OCI-LY7 (cell line): Measurements from ENCODE around the gene KCNJ15.

ENCODE experiments used
- EZH2phosphoT487 ChIP-seq: fragments of 200-600 bp; sonication (generic); IDR thresholded peaks from 2 replicates; pipeline ENCODE4 v1.6.1; 2018; ENCODE audit warnings: low read depth, borderline replicate concordance, mild to moderate bottlenecking, mixed run types, antibody characterized with exemption, low read length, moderate library complexity, mixed read lengths
- TF ChIP-seq, protein P1 (sequence below): fragments of 200-600 bp; sonication (generic); conservative IDR thresholded peaks from 2 replicates; pipeline ENCODE4 v1.5.1; 2014; ENCODE audit warnings: mild to moderate bottlenecking, antibody characterized with exemption, low read length, moderate library complexity, mixed read lengths

- TF ChIP-seq EZH2phosphoT487: no peak
- TF ChIP-seq, protein P1, sequence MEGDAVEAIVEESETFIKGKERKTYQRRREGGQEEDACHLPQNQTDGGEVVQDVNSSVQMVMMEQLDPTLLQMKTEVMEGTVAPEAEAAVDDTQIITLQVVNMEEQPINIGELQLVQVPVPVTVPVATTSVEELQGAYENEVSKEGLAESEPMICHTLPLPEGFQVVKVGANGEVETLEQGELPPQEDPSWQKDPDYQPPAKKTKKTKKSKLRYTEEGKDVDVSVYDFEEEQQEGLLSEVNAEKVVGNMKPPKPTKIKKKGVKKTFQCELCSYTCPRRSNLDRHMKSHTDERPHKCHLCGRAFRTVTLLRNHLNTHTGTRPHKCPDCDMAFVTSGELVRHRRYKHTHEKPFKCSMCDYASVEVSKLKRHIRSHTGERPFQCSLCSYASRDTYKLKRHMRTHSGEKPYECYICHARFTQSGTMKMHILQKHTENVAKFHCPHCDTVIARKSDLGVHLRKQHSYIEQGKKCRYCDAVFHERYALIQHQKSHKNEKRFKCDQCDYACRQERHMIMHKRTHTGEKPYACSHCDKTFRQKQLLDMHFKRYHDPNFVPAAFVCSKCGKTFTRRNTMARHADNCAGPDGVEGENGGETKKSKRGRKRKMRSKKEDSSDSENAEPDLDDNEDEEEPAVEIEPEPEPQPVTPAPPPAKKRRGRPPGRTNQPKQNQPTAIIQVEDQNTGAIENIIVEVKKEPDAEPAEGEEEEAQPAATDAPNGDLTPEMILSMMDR: no peak
Observed at GRCh38 chr21:38329162-38329561, 72.4 kb downstream of the KCNJ15 start.
